Pulmonary artery endothelial cell (primary cell): ENCODE measurements around the gene LEPROT. TPM values are rescaled to one million over a fixed set of nuclear protein-coding genes. Genes with fewer than 3 reads are reported as not detected.

ENCODE experiments used
- DNase-seq: peaks from one replicate; pipeline ENCODE4 v3.0.0-alpha.2; 2011; ENCODE audit warnings: low read depth, low spot score
- total RNA-seq: library from RNA; depleted of rRNA; stranded (reverse); fragments of >200 nt; gene quantifications from 2 replicates; pipeline ENCODE4 v1.2.3, GENCODE V29; 2014

Gene LEPROT
- total RNA-seq, 1 donor from 2014 or later, result 49.1 TPM

- DNase-seq, result no peak
Observed at GRCh38 chr1:65477414-65478378, 57.2 kb downstream of the LEPROT start.

GRCh38 chr1:65478379-65479026 is 58.0 kb downstream of the LEPROT start:
- DNase-seq, result no peak

- DNase-seq, result no peak
Observed at GRCh38 chr1:65479554-65480204, 59.2 kb downstream of the LEPROT start.

GRCh38 chr1:65480684-65481405 is 60.4 kb downstream of the LEPROT start:
- DNase-seq, result no peak

- DNase-seq, result no peak
Observed at GRCh38 chr1:65483993-65484754, 63.7 kb downstream of the LEPROT start.

Other genes with a start within 250 kb of the LEPROT start
- gene DNAJC6, start 111.1 kb upstream of the LEPROT start, total RNA-seq, result 2.5 and 9.4 TPM in 2 replicates
- 10.2 and 25.1 TPM in 2 replicates for gene LEPR, start within 50 bp of the LEPROT start, total RNA-seq